Bone marrow (tissue), 2 donors: ENCODE data around the gene EPHB3.
A peak's percentile ranks its signal among the peaks of the same experiment; 100 is the strongest.

Experiments
- DNase-seq, 2 donors: peaks; one replicate each; lab custom pipeline; 2025; lab: John Stamatoyannopoulos, UW

EPHB3 gene

GRCh38 chr3:184563941-184564684, 2.5 kb downstream of the EPHB3 start:
- DNase-seq, result no peak

GRCh38 chr3:184564685-184565385, 3.2 kb downstream of the EPHB3 start:
- DNase-seq, result no peak

- no peak for DNase-seq
Observed at GRCh38 chr3:184565421-184566211, 4.0 kb downstream of the EPHB3 start.

- no peak for DNase-seq
Observed at GRCh38 chr3:184566441-184567414, 5.1 kb downstream of the EPHB3 start.

GRCh38 chr3:184567946-184568559, 6.5 kb downstream of the EPHB3 start:
- no peak for DNase-seq

GRCh38 chr3:184568560-184568923, 7.0 kb downstream of the EPHB3 start:
- DNase-seq, result no peak

- DNase-seq, result peak in 1 of 2 donors; percentile 28
Observed at GRCh38 chr3:184568924-184569829, 7.6 kb downstream of the EPHB3 start.

GRCh38 chr3:184570035-184570434, 8.4 kb downstream of the EPHB3 start:
- DNase-seq, result no peak

- DNase-seq, result no peak
Observed at GRCh38 chr3:184570489-184570888, 8.9 kb downstream of the EPHB3 start.

GRCh38 chr3:184571750-184572377, 10.3 kb downstream of the EPHB3 start:
- no peak for DNase-seq

- DNase-seq, result no peak
Observed at GRCh38 chr3:184572633-184573270, 11.2 kb downstream of the EPHB3 start.

GRCh38 chr3:184574515-184575417, 13.2 kb downstream of the EPHB3 start:
- DNase-seq, result no peak

GRCh38 chr3:184575701-184576100, 14.1 kb downstream of the EPHB3 start:
- DNase-seq, result no peak

GRCh38 chr3:184576457-184577240, 15.1 kb downstream of the EPHB3 start:
- no peak for DNase-seq

- DNase-seq, result no peak
Observed at GRCh38 chr3:184577546-184577945, 16.0 kb downstream of the EPHB3 start.

GRCh38 chr3:184578218-184578617, 16.6 kb downstream of the EPHB3 start:
- no peak for DNase-seq

GRCh38 chr3:184578822-184579221, 17.2 kb downstream of the EPHB3 start:
- no peak for DNase-seq
